ENCODE results near the gene PCDHA5.

PCDHA5 gene

GRCh38 chr5:140862441-140863295 lies 41.3 kb downstream of the PCDHA5 start:
- no peak for DNase-seq (ENCODE audit: low read depth)

GRCh38 chr5:140868721-140869554 lies 47.5 kb downstream of the PCDHA5 start, which contains the start of gene PCDHA11:
PCDHA11 (plus strand) TSS chr5:140868957; CDS start chr5:140869104, 147 bp downstream.
- DNase-seq (ENCODE audit: low read depth), result no peak

- no peak for DNase-seq (ENCODE audit: low read depth)
These were observed 48.1 kb downstream of the PCDHA5 start for GRCh38 chr5:140869555-140869886.

- DNase-seq (ENCODE audit: low read depth), result no peak
These were observed 49.1 kb downstream of the PCDHA5 start for GRCh38 chr5:140870221-140871201.
